NK-92 treated with Interleukin-12 subunit alpha and Interleukin-12 subunit beta, amount 100 ng/mL, for 24 hours (cell line): Measurements from ENCODE around the gene RAPGEF4.

Experiments used
- DNase-seq: peaks from one replicate; lab custom pipeline; 2025; lab: John Stamatoyannopoulos, UW

The RAPGEF4 gene

DNA sequence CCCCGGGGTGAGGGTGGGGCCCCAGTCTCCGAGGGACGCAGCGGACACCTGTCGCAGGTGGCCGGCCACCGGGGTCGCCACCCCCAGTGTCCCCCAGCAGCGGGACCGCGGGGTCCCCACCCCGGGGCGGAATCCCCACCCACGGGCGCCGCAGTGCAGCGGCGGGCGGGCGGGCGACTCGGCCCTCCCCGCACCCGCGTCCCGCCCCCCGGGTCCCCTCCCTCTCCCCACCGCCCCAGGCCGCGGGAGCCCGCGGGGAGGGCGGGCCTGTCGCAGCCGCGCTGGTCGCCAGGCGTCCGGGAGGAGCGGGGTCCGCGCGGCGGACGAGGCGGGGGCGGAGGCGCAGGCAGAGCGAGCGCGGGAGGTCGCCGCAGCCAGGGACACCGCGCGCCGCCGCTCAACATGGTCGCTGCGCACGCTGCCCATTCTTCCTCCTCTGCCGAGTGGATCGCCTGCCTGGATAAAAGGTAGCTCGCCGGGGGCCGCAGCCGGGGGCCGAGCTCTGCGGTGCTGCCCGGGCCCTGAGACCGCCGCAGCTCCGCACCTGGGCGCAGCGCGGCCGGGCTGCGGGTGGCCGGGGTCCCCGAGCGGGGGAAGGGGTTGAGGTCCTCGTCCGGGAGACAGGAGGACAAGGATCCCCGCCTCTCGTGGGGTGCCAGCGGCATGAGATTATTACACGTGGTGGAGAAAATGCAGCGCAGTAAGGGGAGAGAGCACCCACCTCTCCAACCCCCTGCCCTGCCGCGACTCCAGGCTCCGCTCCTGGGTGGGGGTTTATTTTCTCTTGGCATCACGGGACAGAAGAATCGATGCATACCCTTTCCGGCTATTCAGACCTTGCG is at the start of gene RAPGEF4:
RAPGEF4 (plus strand) TSS at position 264 of the 842 bp plus-strand sequence; CDS start at position 403, 139 bp downstream.
- DNase-seq = no peak

GRCh38 chr2:172693037-172693436 is 42.6 kb upstream of the RAPGEF4 start:
- peak; percentile 21 for DNase-seq

- DNase-seq = no peak
Measured at GRCh38 chr2:172693529-172694455, 41.9 kb upstream of the RAPGEF4 start.

- no peak for DNase-seq
Measured at GRCh38 chr2:172697296-172697695, 38.3 kb upstream of the RAPGEF4 start.

DNA sequence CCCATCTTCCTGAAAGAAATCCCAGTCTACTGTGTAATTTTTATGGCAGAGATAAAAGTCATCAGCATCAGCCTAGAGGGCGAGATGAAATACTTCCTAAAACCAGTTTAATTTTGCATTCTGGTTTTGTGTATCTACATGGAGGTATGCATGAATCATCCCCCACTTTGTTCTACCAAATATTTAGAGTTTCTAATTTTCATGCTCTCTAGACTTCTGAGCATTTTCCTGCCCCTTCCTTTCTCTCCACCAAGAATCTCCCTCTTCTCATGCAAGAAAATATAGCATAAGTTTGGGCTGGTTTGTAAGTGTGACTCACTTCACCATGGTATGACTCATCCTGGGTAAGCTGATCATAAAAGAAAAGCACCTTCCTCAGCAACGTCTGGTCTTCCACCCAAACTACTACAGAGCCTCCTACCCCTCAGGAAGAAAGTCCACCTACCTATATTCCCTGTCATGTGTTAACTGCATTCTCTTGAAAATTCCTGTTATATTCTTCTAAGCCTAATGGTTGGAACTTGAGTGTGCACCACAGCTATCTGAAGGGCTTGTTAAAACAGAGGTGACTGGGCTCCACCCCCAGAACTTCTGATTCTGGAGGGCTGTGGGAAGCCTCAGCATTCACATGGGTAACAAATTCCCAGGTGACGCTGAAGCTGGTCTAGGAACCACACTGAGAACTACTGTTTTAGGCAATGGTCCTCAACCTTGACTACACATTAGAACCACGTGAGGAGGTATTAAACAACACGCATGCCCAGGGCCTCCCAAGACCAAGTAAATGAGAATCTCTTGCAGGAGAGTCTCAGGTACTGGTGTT is 37.4 kb upstream of the RAPGEF4 start:
- DNase-seq = peak; percentile 10

DNA sequence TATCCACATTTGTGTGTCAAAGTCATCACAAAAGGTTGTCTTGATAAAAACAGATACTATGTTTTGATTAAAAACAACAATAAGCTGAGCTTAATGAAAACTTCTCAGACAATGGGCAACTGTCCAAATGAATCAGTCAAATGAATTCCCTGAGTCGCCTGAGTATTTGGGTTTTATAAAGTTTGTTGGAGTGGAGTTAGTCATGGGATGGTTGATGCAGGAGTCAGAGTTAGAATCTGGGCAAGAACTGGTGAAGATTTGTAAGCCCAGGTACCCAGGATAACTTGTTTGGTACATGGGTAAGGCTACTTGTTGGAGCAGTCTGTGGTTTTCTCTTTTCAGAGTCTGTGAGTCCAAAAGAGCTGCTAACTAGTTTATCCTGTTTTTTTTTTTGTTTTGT is 34.4 kb upstream of the RAPGEF4 start:
- DNase-seq = no peak

GRCh38 chr2:172702451-172702850 is 33.2 kb upstream of the RAPGEF4 start:
- no peak for DNase-seq

GRCh38 chr2:172704072-172704936 is 31.3 kb upstream of the RAPGEF4 start:
- no peak for DNase-seq

DNA sequence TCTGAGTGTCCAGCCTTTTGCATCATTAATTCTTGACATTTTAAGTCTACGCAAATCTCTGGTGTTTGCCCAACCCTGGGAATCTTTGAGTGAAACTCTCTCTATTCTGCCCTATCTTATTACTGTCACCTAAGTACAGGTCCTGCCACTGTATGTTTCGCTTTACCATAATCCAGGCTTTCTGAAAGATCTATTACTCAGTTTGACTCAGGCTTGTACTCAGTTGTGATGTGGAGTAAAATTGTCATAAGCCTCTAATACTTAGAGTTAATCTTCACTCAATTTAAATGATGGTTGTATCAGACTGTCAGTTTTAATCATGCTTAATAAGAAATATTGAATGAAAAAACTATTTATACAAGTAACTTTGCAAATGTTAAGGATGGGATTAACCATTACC is 30.3 kb upstream of the RAPGEF4 start:
- no peak for DNase-seq

GRCh38 chr2:172708247-172708646 is 27.4 kb upstream of the RAPGEF4 start:
- DNase-seq = no peak

GRCh38 chr2:172709566-172710291 is 25.9 kb upstream of the RAPGEF4 start:
- DNase-seq = no peak

DNA sequence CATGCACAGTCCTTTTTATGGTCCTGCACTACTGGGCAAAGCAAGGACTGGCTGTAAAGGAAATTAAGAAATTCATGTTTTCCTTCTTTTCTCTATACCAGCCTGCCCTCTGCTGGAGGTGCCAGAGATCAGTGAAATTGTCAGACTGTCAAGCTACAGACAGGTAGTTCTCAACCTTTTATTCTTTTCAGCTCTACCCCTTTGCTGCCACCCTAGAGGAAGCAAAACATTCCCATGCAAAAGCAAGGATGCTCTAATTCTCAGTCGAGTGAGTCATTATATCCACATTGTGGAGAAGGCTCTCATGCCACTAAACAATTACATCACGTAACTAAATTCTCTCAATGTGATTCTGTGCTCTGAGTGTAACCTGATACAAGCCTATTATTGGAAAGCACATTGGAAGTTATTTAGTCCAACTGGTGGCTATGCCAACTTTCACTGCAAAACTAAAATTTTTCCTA is 25.0 kb upstream of the RAPGEF4 start:
- DNase-seq = peak; percentile 13

- DNase-seq = no peak
Measured at GRCh38 chr2:172711110-172711509, 24.5 kb upstream of the RAPGEF4 start.

DNA sequence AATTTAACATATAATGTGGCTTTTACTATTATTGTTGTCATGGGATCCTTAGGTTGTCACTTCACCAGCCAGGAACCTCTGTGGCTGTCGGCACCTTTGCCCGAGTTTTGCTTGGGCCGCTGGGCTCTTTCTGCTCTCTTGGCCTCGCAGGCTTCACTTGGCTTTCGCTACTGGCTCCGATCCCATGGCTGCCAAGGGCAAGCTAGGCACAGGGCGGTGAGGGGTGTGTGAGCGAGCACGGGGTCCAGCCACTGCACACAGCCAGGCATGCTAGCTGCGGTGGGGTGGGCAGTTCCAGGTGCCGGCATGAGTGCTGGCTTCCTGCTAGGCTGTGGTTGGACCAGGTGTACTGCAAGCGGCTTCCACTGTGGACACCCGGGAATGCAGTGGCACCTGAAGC is 23.4 kb upstream of the RAPGEF4 start:
- DNase-seq = no peak

- DNase-seq = no peak
Measured at GRCh38 chr2:172713365-172713875, 22.2 kb upstream of the RAPGEF4 start.

GRCh38 chr2:172722481-172722880 is 13.2 kb upstream of the RAPGEF4 start:
- DNase-seq = no peak

DNA sequence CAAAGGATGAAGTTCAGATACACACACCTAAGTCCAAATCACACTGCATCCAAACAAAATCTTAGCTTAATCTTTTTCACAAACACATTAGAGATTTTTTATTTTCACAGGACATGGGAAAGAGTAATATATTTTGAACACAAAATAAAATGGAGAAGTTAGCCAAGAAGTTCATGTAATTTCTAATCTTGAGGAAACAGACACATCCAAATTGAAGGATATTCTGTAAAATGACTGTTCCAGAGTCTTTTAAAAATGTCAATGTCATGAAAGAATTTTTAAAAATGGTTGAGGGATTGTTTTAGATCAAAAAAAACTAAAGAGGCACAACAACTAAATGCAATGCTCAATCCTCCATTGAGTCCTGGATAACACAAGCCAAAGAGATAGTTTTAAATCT is 12.4 kb upstream of the RAPGEF4 start:
- no peak for DNase-seq

DNA sequence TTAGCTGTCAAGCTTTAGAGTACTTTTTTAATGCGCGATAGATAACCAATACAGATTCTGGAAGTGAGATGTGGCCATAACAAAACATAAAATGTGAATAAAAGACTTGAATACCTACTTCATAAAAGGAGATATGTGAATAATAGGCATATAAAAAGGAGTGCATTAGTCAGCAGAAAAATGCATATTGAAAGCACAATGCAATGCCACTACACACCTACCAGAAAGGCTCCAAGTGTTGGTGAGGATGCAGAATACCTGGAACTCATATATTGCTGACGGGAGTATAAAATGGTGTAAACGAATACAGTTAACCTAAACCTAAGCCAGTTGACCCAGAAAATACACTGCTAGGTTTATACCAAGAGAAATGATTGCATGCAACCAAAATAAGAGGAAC is 10.9 kb upstream of the RAPGEF4 start:
- no peak for DNase-seq

- no peak for DNase-seq
Measured at GRCh38 chr2:172725284-172725683, 10.4 kb upstream of the RAPGEF4 start.

DNA sequence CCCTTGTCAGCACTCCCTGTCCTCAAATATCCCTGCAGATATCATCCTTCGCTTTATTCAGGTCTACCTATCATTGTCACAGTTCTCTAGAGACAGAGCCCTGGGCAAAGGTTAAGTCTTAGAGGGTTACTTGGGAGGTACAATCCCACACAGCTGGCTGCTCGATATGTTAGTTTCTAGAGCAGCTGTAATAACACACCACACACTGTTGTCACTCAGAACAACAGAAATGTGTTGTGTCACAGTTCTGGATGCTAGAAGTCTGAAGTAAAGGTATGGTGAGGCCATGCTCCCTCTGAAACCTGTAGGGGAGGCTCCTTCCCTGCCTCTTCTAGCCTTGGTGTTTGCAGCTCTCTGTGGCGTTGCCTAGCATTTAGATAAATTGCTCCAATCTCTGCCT is 9.9 kb upstream of the RAPGEF4 start:
- DNase-seq = no peak
